ENCODE measurements around the gene OR1A2.
"Not testable (repeated sequence)": the region's sequence is repeated elsewhere in the genome, so short reads cannot be mapped to it uniquely, and the experiment has no call there.

GRCh38 chr17:3241044-3241443, 43.7 kb downstream of the OR1A2 start:
- TF ChIP-seq, protein P1, sequence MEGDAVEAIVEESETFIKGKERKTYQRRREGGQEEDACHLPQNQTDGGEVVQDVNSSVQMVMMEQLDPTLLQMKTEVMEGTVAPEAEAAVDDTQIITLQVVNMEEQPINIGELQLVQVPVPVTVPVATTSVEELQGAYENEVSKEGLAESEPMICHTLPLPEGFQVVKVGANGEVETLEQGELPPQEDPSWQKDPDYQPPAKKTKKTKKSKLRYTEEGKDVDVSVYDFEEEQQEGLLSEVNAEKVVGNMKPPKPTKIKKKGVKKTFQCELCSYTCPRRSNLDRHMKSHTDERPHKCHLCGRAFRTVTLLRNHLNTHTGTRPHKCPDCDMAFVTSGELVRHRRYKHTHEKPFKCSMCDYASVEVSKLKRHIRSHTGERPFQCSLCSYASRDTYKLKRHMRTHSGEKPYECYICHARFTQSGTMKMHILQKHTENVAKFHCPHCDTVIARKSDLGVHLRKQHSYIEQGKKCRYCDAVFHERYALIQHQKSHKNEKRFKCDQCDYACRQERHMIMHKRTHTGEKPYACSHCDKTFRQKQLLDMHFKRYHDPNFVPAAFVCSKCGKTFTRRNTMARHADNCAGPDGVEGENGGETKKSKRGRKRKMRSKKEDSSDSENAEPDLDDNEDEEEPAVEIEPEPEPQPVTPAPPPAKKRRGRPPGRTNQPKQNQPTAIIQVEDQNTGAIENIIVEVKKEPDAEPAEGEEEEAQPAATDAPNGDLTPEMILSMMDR (conservative IDR thresholded peaks at IDR 0.05), result not testable (repeated sequence)
- TF ChIP-seq EZH2 (IDR thresholded peaks at IDR 0.05; ENCODE audit: low read depth), result not testable (repeated sequence)

Measured in PC-9 (cell line).